Measurements from ENCODE around the gene PAEP.

Gene PAEP

DNA sequence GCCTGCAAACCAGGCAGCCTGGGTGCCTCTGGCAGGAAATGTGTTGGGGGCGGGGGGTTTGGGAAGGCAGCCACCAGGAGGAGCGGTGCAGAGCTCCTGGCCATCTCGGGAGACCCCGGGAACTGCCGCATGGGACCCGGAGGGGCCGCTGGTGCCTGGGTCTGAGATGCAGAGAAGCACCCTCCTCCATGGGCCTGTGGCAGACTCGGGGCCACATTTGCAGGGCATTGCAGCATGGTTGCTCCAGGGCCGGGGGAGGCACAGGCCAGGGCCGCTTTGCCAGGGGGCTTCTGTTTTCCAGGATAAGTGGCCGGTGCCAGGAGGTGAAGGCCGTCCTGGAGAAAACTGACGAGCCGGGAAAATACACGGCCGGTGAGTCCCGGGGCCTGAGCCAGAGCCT, 38.6 kb upstream of the PAEP start:
- Histone ChIP-seq H3K27me3 (ENCODE audit: insufficient read depth, poor library complexity, severe bottlenecking) (peaks cover 2% of the 10 kb centered on the region), H3K27ac (replicated peaks) (no peak overlapping the region), H3K4me3 (replicated peaks; ENCODE audit: insufficient read depth, low read length) (no peak overlapping the region)
- no peak for DNase-seq (ENCODE audit: low read depth in 1 of 2, low spot score in 1 of 2)
- TF ChIP-seq POLR2AphosphoS5 (IDR thresholded peaks at IDR 0.05; ENCODE audit: low read depth) (no peak), CTCF (IDR thresholded peaks at IDR 0.05; ENCODE audit: insufficient read depth, low read length) (no peak), SPI1 (IDR thresholded peaks at IDR 0.05; ENCODE audit: borderline replicate concordance, low read depth) (no peak), GABPA (IDR thresholded peaks at IDR 0.05; ENCODE audit: low read depth) (no peak)
- TF ChIP-seq, protein P1, sequence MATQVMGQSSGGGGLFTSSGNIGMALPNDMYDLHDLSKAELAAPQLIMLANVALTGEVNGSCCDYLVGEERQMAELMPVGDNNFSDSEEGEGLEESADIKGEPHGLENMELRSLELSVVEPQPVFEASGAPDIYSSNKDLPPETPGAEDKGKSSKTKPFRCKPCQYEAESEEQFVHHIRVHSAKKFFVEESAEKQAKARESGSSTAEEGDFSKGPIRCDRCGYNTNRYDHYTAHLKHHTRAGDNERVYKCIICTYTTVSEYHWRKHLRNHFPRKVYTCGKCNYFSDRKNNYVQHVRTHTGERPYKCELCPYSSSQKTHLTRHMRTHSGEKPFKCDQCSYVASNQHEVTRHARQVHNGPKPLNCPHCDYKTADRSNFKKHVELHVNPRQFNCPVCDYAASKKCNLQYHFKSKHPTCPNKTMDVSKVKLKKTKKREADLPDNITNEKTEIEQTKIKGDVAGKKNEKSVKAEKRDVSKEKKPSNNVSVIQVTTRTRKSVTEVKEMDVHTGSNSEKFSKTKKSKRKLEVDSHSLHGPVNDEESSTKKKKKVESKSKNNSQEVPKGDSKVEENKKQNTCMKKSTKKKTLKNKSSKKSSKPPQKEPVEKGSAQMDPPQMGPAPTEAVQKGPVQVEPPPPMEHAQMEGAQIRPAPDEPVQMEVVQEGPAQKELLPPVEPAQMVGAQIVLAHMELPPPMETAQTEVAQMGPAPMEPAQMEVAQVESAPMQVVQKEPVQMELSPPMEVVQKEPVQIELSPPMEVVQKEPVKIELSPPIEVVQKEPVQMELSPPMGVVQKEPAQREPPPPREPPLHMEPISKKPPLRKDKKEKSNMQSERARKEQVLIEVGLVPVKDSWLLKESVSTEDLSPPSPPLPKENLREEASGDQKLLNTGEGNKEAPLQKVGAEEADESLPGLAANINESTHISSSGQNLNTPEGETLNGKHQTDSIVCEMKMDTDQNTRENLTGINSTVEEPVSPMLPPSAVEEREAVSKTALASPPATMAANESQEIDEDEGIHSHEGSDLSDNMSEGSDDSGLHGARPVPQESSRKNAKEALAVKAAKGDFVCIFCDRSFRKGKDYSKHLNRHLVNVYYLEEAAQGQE (IDR thresholded peaks at IDR 0.05; ENCODE audit: insufficient replicate concordance, low read depth): no peak

- no peak for DNase-seq (ENCODE audit: low read depth in 1 of 2, low spot score in 1 of 2)
- TF ChIP-seq POLR2AphosphoS5 (IDR thresholded peaks at IDR 0.05; ENCODE audit: low read depth) (no peak), SPI1 (IDR thresholded peaks at IDR 0.05; ENCODE audit: borderline replicate concordance, low read depth) (no peak), GABPA (IDR thresholded peaks at IDR 0.05; ENCODE audit: low read depth) (no peak), CTCF (IDR thresholded peaks at IDR 0.05; ENCODE audit: insufficient read depth, low read length) (no peak)
- TF ChIP-seq, protein P1 (IDR thresholded peaks at IDR 0.05; ENCODE audit: insufficient replicate concordance, low read depth): no peak
Measured at GRCh38 chr9:135523521-135524129, 37.9 kb upstream of the PAEP start.

DNA sequence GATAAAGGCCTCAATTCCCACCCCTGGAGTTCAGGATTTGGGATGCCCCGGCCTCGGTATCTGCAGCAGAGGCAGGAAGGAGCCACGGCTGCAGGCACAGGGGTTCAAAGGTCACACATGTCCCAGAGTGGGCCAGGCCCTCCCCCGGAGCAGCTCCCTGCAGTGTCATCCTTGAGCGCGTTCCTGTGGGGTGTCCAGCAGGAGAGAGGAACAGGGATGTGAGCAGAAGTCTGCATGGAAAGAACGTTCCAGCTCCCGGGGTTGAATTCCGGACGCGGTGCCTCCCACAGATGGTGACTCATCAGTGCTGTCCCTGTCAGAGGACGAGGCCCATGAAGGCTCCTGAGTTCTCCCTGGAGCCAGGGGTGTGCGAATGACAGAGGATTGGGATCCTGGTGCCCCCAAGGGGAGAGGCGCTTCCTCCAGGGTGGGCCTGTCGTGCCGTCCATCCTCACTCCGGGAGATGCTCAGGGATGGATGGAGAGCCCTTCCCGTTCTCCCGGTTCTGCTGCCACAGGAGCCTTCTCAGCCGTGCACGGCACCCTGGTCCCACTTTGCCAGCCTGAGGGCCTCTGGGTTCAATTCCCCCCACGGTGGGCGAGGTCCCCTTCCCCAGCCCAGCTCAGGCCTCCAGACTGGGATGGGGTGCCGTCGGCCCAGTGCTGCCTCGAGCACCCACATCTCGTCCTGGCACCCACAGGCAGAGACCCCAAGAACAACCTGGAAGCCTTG, 37.3 kb upstream of the PAEP start:
- no peak for DNase-seq (ENCODE audit: low read depth in 1 of 2, low spot score in 1 of 2)
- TF ChIP-seq POLR2AphosphoS5 (IDR thresholded peaks at IDR 0.05; ENCODE audit: low read depth) (no peak), SPI1 (IDR thresholded peaks at IDR 0.05; ENCODE audit: borderline replicate concordance, low read depth) (no peak), CTCF (IDR thresholded peaks at IDR 0.05; ENCODE audit: insufficient read depth, low read length) (no peak), GABPA (IDR thresholded peaks at IDR 0.05; ENCODE audit: low read depth) (no peak)
- TF ChIP-seq, protein P1 (IDR thresholded peaks at IDR 0.05; ENCODE audit: insufficient replicate concordance, low read depth): no peak
- Histone ChIP-seq H3K27ac (replicated peaks) (no peak overlapping the region), H3K27me3 (ENCODE audit: insufficient read depth, poor library complexity, severe bottlenecking) (peaks cover 2% of the 10 kb centered on the region), H3K4me3 (replicated peaks; ENCODE audit: insufficient read depth, low read length) (no peak overlapping the region)

More at GRCh38 chr9:135523521-135524129, 37.9 kb upstream of the PAEP start:
- no peak overlapping the region for H3K4me3 ChIP-seq (replicated peaks; ENCODE audit: insufficient read depth, low read length)
- H3K27me3 ChIP-seq (ENCODE audit: insufficient read depth, poor library complexity, severe bottlenecking): peaks cover 2% of the 10 kb centered on the region
- H3K27ac ChIP-seq (replicated peaks): no peak overlapping the region

Data from HL-60 (cell line).